ENCODE results near the gene CCDC6. TPM values are rescaled to one million over a fixed set of nuclear protein-coding genes. Genes with fewer than 3 reads are reported as not detected.

The CCDC6 gene
- polyA plus RNA-seq, 1 donor from 2014 or later: 20.1 TPM

DNA sequence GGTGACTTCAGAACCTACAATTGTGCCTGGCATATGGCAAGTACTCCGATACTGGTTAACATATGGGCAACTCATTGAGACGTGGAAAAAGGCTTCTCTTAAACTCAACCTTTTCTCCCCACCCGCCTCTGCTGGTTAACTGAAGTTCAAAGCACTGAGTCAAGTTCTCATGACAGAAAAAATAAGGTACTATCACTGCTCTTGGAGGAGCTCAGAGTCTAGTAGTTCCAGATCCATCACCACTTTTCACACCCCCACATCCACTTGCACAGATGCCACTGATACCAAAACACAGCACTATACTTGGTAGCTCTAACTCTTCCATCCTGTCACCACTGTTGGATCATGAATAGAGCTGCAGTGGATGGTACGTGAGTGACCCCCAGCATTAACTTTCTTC lies 36.2 kb downstream of the CCDC6 start:
- Histone ChIP-seq H3F3A (ENCODE audit: insufficient read depth, low read length, poor library complexity, severe bottlenecking) (no peaks in the 10 kb centered on the region), H3K27ac (ENCODE audit: low read length) (no peak overlapping the region), H2AFZ (ENCODE audit: low read depth, low read length) (no peak overlapping the region), H3K4me3 (ENCODE audit: low read length) (no peak overlapping the region), H3K9me2 (ENCODE audit: insufficient read depth, low read length) (no peaks in the 10 kb centered on the region), H3K79me2 (replicated peaks; ENCODE audit: insufficient read depth, low read length) (peaks cover 14% of the 10 kb centered on the region), H3K36me3 (ENCODE audit: insufficient read depth, low read length) (no peaks in the 10 kb centered on the region), H3K9ac (ENCODE audit: low read length) (no peak overlapping the region), H3K27me3 (ENCODE audit: insufficient read depth, low read depth, low read length) (no peaks in the 10 kb centered on the region), H4K20me1 (ENCODE audit: insufficient read depth) (no peaks in the 10 kb centered on the region), H3K9me3 (ENCODE audit: low read length) (no peaks in the 10 kb centered on the region), H3K4me2 (ENCODE audit: low read length) (no peak overlapping the region)
- TF ChIP-seq POLR2AphosphoS5 (IDR thresholded peaks at IDR 0.05): no peak
- TF ChIP-seq SMC3 (conservative IDR thresholded peaks at IDR 0.05; ENCODE audit: poor library complexity): no peak
- TF ChIP-seq EP300 (conservative IDR thresholded peaks at IDR 0.05; ENCODE audit: poor library complexity, severe bottlenecking): no peak
- TF ChIP-seq CTCF (IDR thresholded peaks at IDR 0.05; ENCODE audit: poor library complexity, severe bottlenecking): no peak
- no peak for TF ChIP-seq EZH2 (IDR thresholded peaks at IDR 0.05; ENCODE audit: borderline replicate concordance, insufficient read depth, low read length, poor library complexity, severe bottlenecking)
- TF ChIP-seq TAF1 (IDR thresholded peaks at IDR 0.05; ENCODE audit: low read depth): no peak

- TF ChIP-seq RAD21 (conservative IDR thresholded peaks at IDR 0.05) (no peak), POLR2AphosphoS5 (IDR thresholded peaks at IDR 0.05) (no peak)
- no peaks in the 10 kb centered on the region for H3K27me3 ChIP-seq (ENCODE audit: insufficient read depth, low read depth, low read length)
- H3K4me2 ChIP-seq (ENCODE audit: low read length): no peak overlapping the region
- H3F3A ChIP-seq (ENCODE audit: insufficient read depth, low read length, poor library complexity, severe bottlenecking): no peaks in the 10 kb centered on the region
- H3K9ac ChIP-seq (ENCODE audit: low read length): no peak overlapping the region
- H2AFZ ChIP-seq (ENCODE audit: low read depth, low read length): no peak overlapping the region
- H3K9me3 ChIP-seq (ENCODE audit: low read length): no peaks in the 10 kb centered on the region
- no peaks in the 10 kb centered on the region for H3K36me3 ChIP-seq (ENCODE audit: insufficient read depth, low read length)
- H3K27ac ChIP-seq (ENCODE audit: low read length): no peak overlapping the region
- H3K4me3 ChIP-seq (ENCODE audit: low read length): no peak overlapping the region
- no peaks in the 10 kb centered on the region for H4K20me1 ChIP-seq (ENCODE audit: insufficient read depth)
- H3K79me2 ChIP-seq (replicated peaks; ENCODE audit: insufficient read depth, low read length): peaks cover 14% of the 10 kb centered on the region
- H3K9me2 ChIP-seq (ENCODE audit: insufficient read depth, low read length): no peaks in the 10 kb centered on the region
Measured at GRCh38 chr10:59869594-59869940, 36.8 kb downstream of the CCDC6 start.

- H3K27me3 ChIP-seq (ENCODE audit: insufficient read depth, low read depth, low read length): no peaks in the 10 kb centered on the region
- peaks cover 14% of the 10 kb centered on the region for H3K79me2 ChIP-seq (replicated peaks; ENCODE audit: insufficient read depth, low read length)
- no peak overlapping the region for H3K9ac ChIP-seq (ENCODE audit: low read length)
- no peak overlapping the region for H3K4me2 ChIP-seq (ENCODE audit: low read length)
- TF ChIP-seq EZH2 (IDR thresholded peaks at IDR 0.05; ENCODE audit: borderline replicate concordance, insufficient read depth, low read length, poor library complexity, severe bottlenecking) (no peak), REST (IDR thresholded peaks at IDR 0.05; ENCODE audit: borderline replicate concordance) (no peak), EP300 (conservative IDR thresholded peaks at IDR 0.05; ENCODE audit: poor library complexity, severe bottlenecking) (no peak), POLR2AphosphoS5 (IDR thresholded peaks at IDR 0.05) (no peak), TAF1 (IDR thresholded peaks at IDR 0.05; ENCODE audit: low read depth) (no peak), MXI1 (conservative IDR thresholded peaks at IDR 0.05; ENCODE audit: poor library complexity, severe bottlenecking) (no peak), SMC3 (conservative IDR thresholded peaks at IDR 0.05; ENCODE audit: poor library complexity) (no peak), RAD21 (conservative IDR thresholded peaks at IDR 0.05) (no peak), CTCF (IDR thresholded peaks at IDR 0.05; ENCODE audit: poor library complexity, severe bottlenecking) (no peak)
- no peak overlapping the region for H3K4me3 ChIP-seq (ENCODE audit: low read length)
- no peaks in the 10 kb centered on the region for H4K20me1 ChIP-seq (ENCODE audit: insufficient read depth)
- no peaks in the 10 kb centered on the region for H3K36me3 ChIP-seq (ENCODE audit: insufficient read depth, low read length)
- no peak overlapping the region for H3K27ac ChIP-seq (ENCODE audit: low read length)
- no peak overlapping the region for H2AFZ ChIP-seq (ENCODE audit: low read depth, low read length)
- H3K9me3 ChIP-seq (ENCODE audit: low read length): no peaks in the 10 kb centered on the region
- H3F3A ChIP-seq (ENCODE audit: insufficient read depth, low read length, poor library complexity, severe bottlenecking): no peaks in the 10 kb centered on the region
- no peaks in the 10 kb centered on the region for H3K9me2 ChIP-seq (ENCODE audit: insufficient read depth, low read length)
Measured at GRCh38 chr10:59868696-59869593, 37.4 kb downstream of the CCDC6 start.

All from neural cell (in vitro differentiated cells).